ENCODE data around the gene OR9Q1.
"Not testable (repeated sequence)": the region's sequence is repeated elsewhere in the genome, so short reads cannot be mapped to it uniquely, and the experiment has no call there.

Gene OR9Q1

GRCh38 chr11:58023435-58023931 lies at the start of gene OR9Q1:
TSS of gene OR9Q1 (plus strand) at chr11:58023881. CDS start at chr11:58179445, 155,564 bp downstream.
- DNase-seq (ENCODE audit: low read depth): no peak

GRCh38 chr11:57974132-57974531 lies 49.5 kb upstream of the OR9Q1 start:
- DNase-seq (ENCODE audit: low read depth): no peak

GRCh38 chr11:57974848-57975601 lies 48.7 kb upstream of the OR9Q1 start:
- DNase-seq (ENCODE audit: low read depth): no peak

GRCh38 chr11:57977709-57978108 lies 46.0 kb upstream of the OR9Q1 start:
- DNase-seq (ENCODE audit: low read depth): no peak

- DNase-seq (ENCODE audit: low read depth): no peak
Observed at GRCh38 chr11:57978686-57979531, 44.8 kb upstream of the OR9Q1 start.

- DNase-seq (ENCODE audit: low read depth): no peak
Observed at GRCh38 chr11:57979532-57980079, 44.1 kb upstream of the OR9Q1 start.

- DNase-seq (ENCODE audit: low read depth): no peak
Observed at GRCh38 chr11:57980201-57980600, 43.5 kb upstream of the OR9Q1 start.

- no peak for DNase-seq (ENCODE audit: low read depth)
Observed at GRCh38 chr11:57981536-57981935, 42.1 kb upstream of the OR9Q1 start.

GRCh38 chr11:57982776-57983175 lies 40.9 kb upstream of the OR9Q1 start:
- DNase-seq (ENCODE audit: low read depth): no peak

- DNase-seq (ENCODE audit: low read depth): no peak
Observed at GRCh38 chr11:57983191-57983590, 40.5 kb upstream of the OR9Q1 start.

GRCh38 chr11:57999523-57999922 lies 24.2 kb upstream of the OR9Q1 start:
- DNase-seq (ENCODE audit: low read depth): not testable (repeated sequence)

- DNase-seq (ENCODE audit: low read depth): not testable (repeated sequence)
Observed at GRCh38 chr11:58000021-58000420, 23.7 kb upstream of the OR9Q1 start.

GRCh38 chr11:58000699-58001098 lies 23.0 kb upstream of the OR9Q1 start:
- no peak for DNase-seq (ENCODE audit: low read depth)

GRCh38 chr11:58003036-58003435 lies 20.6 kb upstream of the OR9Q1 start:
- DNase-seq (ENCODE audit: low read depth): no peak

- DNase-seq (ENCODE audit: low read depth): no peak
Observed at GRCh38 chr11:58003591-58003990, 20.1 kb upstream of the OR9Q1 start.

GRCh38 chr11:58004664-58005063 lies 19.0 kb upstream of the OR9Q1 start:
- DNase-seq (ENCODE audit: low read depth): no peak

- DNase-seq (ENCODE audit: low read depth): no peak
Observed at GRCh38 chr11:58006940-58007339, 16.7 kb upstream of the OR9Q1 start.

- DNase-seq (ENCODE audit: low read depth): no peak
Observed at GRCh38 chr11:58011771-58012170, 11.9 kb upstream of the OR9Q1 start.

GRCh38 chr11:58024601-58025091 lies 965 bp downstream of the OR9Q1 start:
- DNase-seq (ENCODE audit: low read depth): no peak

- DNase-seq (ENCODE audit: low read depth): no peak
Observed at GRCh38 chr11:58027341-58027740, 3.7 kb downstream of the OR9Q1 start.

GRCh38 chr11:58028687-58029411 lies 5.2 kb downstream of the OR9Q1 start:
- DNase-seq (ENCODE audit: low read depth): no peak

GRCh38 chr11:58030653-58031052 lies 7.0 kb downstream of the OR9Q1 start, which contains the start of gene OR6Q1:
TSS of gene OR6Q1 (plus strand) at chr11:58030953. CDS start at chr11:58030953, 0 bp downstream.
- no peak for DNase-seq (ENCODE audit: low read depth)
